HepG2 (cell line): ENCODE measurements around the gene HEPACAM. TPM values are rescaled to one million over a fixed set of nuclear protein-coding genes. Genes with fewer than 3 reads are reported as not detected.

ENCODE experiments used
- MYNN ChIP-seq: sonication (generic); formaldehyde crosslinking; IDR thresholded peaks from 2 replicates; pipeline ENCODE4 v1.4.0; 2020; ENCODE audit warnings: mild to moderate bottlenecking, low read depth, missing genetic modification reagents
- NR2F2 ChIP-seq: IDR thresholded peaks from 2 replicates; pipeline ENCODE4 v1.6.1; 2012; ENCODE audit warnings: low read depth, inconsistent platforms, borderline replicate concordance
- PHB2 ChIP-seq: fragments of 450-650 bp; IDR thresholded peaks from 2 replicates; pipeline ENCODE4 v1.6.1; 2018; ENCODE audit not compliant: partially characterized antibody
- RAD21 ChIP-seq: fragments of 450-650 bp; formaldehyde crosslinking; IDR thresholded peaks from 2 replicates; pipeline ENCODE4 v1.5.0; 2020; ENCODE audit warnings: mild to moderate bottlenecking
- TBX3 ChIP-seq: fragments of 450-650 bp; IDR thresholded peaks from 2 replicates; pipeline ENCODE4 v1.6.1; 2017; ENCODE audit warnings: antibody characterized with exemption, mild to moderate bottlenecking, inconsistent platforms, borderline replicate concordance
- TCF7L2 ChIP-seq: IDR thresholded peaks from 2 replicates; pipeline ENCODE4 v1.6.1; 2011; ENCODE audit warnings: mild to moderate bottlenecking, low read depth, low read length, moderate library complexity
- TEAD3 ChIP-seq: optimal IDR thresholded peaks from 2 replicates; pipeline ENCODE3; 2016; ENCODE audit warnings: borderline replicate concordance
- TMF1 ChIP-seq: sonication (generic); formaldehyde crosslinking; IDR thresholded peaks from 2 replicates; pipeline ENCODE4 v1.8.1; 2022; ENCODE audit warnings: low read depth, missing genetic modification reagents
- XRCC5 ChIP-seq: fragments of 200-400 bp; formaldehyde crosslinking; optimal IDR thresholded peaks from 2 replicates; pipeline ENCODE3; 2017; ENCODE audit warnings: mild to moderate bottlenecking, low read length
- ZNF335 ChIP-seq: sonication (generic); formaldehyde crosslinking; IDR thresholded peaks from 2 replicates; pipeline ENCODE4 v1.4.0; 2020; ENCODE audit warnings: missing genetic modification reagents
- ZNF543 ChIP-seq: sonication (generic); formaldehyde crosslinking; IDR thresholded peaks from 2 replicates; pipeline ENCODE4 v1.4.0; 2020; ENCODE audit warnings: mild to moderate bottlenecking, missing genetic modification reagents
- ZNF589 ChIP-seq: sonication (generic); formaldehyde crosslinking; conservative IDR thresholded peaks from 2 replicates; pipeline ENCODE4 v1.8.0; 2022; ENCODE audit warnings: mild to moderate bottlenecking, moderate library complexity, missing genetic modification reagents
- ZNF644 ChIP-seq: IDR thresholded peaks from 2 replicates; pipeline ENCODE4 v1.6.1; 2016; ENCODE audit warnings: low read depth
- polyA plus RNA-seq, 8 experiments: library from polyadenylated mRNA; depleted of rRNA in 3 of 8; stranded (reverse) in 7 of 8; unstranded in 1 of 8; fragments of >200 nt; fragmentation: Illumina TruSeq in 4 of 8; extraction: Trizol in 4 of 8; gene quantifications; 2 replicates each; pipeline versions ENCODE4 v1.2.1 to v1.2.3, GENCODE V29; 2011 to 2016; ENCODE audit warnings: low read depth in 4 of 8, missing spikeins in 1 of 8, mixed read lengths in 1 of 8; ENCODE audit not compliant: insufficient read depth in 1 of 8
- total RNA-seq, 5 experiments: library from RNA; depleted of rRNA; stranded (reverse); fragments of >200 nt; fragmentation: Illumina TruSeq; extraction: Trizol; gene quantifications; 2 replicates each; pipeline ENCODE4 v1.2.3, GENCODE V29; 2016; ENCODE audit warnings: low read depth in 1 of 5
- TF ChIP-seq, protein P1 (sequence below): sonication (generic); formaldehyde crosslinking; IDR thresholded peaks from 2 replicates; pipeline ENCODE4 v1.4.0; 2020; ENCODE audit warnings: missing genetic modification reagents, mild to moderate bottlenecking, borderline replicate concordance
- TF ChIP-seq, protein P2 (sequence below): sonication (generic); formaldehyde crosslinking; IDR thresholded peaks from 2 replicates; pipeline ENCODE4 v1.4.0; 2020; ENCODE audit warnings: missing genetic modification reagents
- TF ChIP-seq, protein P3 (sequence below): sonication (generic); formaldehyde crosslinking; IDR thresholded peaks from 2 replicates; pipeline ENCODE4 v1.9.0; 2021; ENCODE audit warnings: missing genetic modification reagents, mild to moderate bottlenecking, borderline replicate concordance
- TF ChIP-seq, protein P4 (sequence below): sonication (generic); formaldehyde crosslinking; IDR thresholded peaks from 2 replicates; pipeline ENCODE4 v1.4.0; 2020; ENCODE audit warnings: missing genetic modification reagents
- TF ChIP-seq, protein P5 (sequence below): sonication (generic); formaldehyde crosslinking; IDR thresholded peaks from 2 replicates; pipeline ENCODE4 v1.4.0; 2020; ENCODE audit warnings: missing genetic modification reagents, mild to moderate bottlenecking, borderline replicate concordance

Gene HEPACAM
- total and polyA plus RNA-seq, 2 of the 13 experiments (the other 11 are each of a cell fraction or from before 2014, with no cell fraction given) = 66.9 to 121 TPM

DNA sequence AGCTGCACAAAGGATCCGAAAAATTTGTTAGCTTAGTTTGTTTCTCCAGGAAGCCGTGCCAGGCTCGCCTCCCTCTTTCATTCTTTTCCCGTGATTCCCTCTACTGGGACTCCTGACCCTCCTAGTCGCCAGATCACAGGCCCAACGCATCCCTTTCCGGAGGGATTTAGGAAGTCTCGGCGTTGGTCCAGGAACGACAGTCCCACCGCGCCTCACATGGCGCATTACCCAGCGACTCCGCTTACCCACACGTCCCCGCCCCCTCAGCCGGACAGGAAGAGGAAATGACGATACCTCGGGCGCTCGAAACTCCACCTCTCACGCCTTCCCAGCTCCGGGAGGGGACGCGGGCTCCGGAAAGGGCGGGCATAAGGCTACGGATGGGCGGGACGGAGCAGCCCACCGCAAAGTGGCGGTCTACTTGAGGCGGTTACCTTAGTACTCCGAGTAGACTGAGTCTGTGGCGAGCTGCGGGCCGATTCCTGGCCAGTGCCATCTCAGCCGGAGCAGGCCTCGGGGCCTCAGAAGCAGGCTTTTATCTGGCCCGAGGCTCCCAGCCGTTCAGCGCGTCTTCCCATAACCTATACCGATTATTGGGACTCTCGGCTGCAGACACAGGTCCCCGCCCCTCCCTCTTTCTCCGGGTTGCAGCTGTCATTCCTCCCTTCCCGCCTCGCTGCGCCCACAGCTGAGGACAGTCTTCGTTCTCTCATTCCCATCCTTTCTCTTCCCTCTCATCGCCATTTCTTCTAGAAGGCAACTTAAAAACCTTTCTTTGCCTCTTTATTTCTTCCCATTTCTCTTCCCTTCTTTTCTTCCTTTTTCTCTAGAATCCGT is 18.1 kb upstream of the HEPACAM start, which contains the start of gene CCDC15 (continued):
- TF ChIP-seq, protein P1, sequence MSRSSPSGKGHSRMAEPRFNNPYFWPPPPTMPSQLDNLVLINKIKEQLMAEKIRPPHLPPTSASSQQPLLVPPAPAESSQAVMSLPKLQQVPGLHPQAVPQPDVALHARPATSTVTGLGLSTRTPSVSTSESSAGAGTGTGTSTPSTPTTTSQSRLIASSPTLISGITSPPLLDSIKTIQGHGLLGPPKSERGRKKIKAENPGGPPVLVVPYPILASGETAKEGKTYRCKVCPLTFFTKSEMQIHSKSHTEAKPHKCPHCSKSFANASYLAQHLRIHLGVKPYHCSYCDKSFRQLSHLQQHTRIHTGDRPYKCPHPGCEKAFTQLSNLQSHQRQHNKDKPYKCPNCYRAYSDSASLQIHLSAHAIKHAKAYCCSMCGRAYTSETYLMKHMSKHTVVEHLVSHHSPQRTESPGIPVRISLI (CRISPR knock-in tag) = no peak
- TF ChIP-seq XRCC5 (peak; percentile 64), PHB2 (no peak), ZNF589 (0 out of 2 replicates have a peak, but pooled peaks have one; percentile 73), ZNF543 (CRISPR knock-in tag) (peak; percentile 65; the same call in 1 of the 2 replicates), NR2F2 (no peak), TBX3 (no peak), ZNF644 (CRISPR knock-in tag) (0 out of 2 replicates have a peak, but pooled peaks have one; percentile 29), TCF7L2 (no peak), RAD21 (no peak), TEAD3 (peak; percentile 26), TMF1 (CRISPR knock-in tag) (no peak), MYNN (CRISPR knock-in tag) (no peak), ZNF335 (CRISPR knock-in tag) (no peak)
- TF ChIP-seq, protein P2, sequence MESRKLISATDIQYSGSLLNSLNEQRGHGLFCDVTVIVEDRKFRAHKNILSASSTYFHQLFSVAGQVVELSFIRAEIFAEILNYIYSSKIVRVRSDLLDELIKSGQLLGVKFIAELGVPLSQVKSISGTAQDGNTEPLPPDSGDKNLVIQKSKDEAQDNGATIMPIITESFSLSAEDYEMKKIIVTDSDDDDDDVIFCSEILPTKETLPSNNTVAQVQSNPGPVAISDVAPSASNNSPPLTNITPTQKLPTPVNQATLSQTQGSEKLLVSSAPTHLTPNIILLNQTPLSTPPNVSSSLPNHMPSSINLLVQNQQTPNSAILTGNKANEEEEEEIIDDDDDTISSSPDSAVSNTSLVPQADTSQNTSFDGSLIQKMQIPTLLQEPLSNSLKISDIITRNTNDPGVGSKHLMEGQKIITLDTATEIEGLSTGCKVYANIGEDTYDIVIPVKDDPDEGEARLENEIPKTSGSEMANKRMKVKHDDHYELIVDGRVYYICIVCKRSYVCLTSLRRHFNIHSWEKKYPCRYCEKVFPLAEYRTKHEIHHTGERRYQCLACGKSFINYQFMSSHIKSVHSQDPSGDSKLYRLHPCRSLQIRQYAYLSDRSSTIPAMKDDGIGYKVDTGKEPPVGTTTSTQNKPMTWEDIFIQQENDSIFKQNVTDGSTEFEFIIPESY (CRISPR knock-in tag) = no peak
- TF ChIP-seq, protein P3, sequence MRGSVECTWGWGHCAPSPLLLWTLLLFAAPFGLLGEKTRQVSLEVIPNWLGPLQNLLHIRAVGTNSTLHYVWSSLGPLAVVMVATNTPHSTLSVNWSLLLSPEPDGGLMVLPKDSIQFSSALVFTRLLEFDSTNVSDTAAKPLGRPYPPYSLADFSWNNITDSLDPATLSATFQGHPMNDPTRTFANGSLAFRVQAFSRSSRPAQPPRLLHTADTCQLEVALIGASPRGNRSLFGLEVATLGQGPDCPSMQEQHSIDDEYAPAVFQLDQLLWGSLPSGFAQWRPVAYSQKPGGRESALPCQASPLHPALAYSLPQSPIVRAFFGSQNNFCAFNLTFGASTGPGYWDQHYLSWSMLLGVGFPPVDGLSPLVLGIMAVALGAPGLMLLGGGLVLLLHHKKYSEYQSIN (CRISPR knock-in tag) = no peak
- TF ChIP-seq, protein P4, sequence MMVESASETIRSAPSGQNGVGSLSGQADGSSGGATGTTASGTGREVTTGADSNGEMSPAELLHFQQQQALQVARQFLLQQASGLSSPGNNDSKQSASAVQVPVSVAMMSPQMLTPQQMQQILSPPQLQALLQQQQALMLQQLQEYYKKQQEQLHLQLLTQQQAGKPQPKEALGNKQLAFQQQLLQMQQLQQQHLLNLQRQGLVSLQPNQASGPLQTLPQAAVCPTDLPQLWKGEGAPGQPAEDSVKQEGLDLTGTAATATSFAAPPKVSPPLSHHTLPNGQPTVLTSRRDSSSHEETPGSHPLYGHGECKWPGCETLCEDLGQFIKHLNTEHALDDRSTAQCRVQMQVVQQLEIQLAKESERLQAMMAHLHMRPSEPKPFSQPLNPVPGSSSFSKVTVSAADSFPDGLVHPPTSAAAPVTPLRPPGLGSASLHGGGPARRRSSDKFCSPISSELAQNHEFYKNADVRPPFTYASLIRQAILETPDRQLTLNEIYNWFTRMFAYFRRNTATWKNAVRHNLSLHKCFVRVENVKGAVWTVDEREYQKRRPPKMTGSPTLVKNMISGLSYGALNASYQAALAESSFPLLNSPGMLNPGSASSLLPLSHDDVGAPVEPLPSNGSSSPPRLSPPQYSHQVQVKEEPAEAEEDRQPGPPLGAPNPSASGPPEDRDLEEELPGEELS (CRISPR knock-in tag) = peak; percentile 49; the same call in 1 of the 2 replicates
- TF ChIP-seq, protein P5, sequence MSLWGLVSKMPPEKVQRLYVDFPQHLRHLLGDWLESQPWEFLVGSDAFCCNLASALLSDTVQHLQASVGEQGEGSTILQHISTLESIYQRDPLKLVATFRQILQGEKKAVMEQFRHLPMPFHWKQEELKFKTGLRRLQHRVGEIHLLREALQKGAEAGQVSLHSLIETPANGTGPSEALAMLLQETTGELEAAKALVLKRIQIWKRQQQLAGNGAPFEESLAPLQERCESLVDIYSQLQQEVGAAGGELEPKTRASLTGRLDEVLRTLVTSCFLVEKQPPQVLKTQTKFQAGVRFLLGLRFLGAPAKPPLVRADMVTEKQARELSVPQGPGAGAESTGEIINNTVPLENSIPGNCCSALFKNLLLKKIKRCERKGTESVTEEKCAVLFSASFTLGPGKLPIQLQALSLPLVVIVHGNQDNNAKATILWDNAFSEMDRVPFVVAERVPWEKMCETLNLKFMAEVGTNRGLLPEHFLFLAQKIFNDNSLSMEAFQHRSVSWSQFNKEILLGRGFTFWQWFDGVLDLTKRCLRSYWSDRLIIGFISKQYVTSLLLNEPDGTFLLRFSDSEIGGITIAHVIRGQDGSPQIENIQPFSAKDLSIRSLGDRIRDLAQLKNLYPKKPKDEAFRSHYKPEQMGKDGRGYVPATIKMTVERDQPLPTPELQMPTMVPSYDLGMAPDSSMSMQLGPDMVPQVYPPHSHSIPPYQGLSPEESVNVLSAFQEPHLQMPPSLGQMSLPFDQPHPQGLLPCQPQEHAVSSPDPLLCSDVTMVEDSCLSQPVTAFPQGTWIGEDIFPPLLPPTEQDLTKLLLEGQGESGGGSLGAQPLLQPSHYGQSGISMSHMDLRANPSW (CRISPR knock-in tag) = no peak
